Omental fat pad (tissue), 4 donors: ENCODE data around the gene NGEF. TPM values are rescaled to one million over a fixed set of nuclear protein-coding genes. Genes with fewer than 3 reads are reported as not detected.

ENCODE experiments used
- ATAC-seq: fragments of 150-250 bp; one replicate; pipeline ENCODE4 v1.9.1; 2016; ENCODE audit warnings: mild to moderate bottlenecking, moderate library complexity; ENCODE audit not compliant: low FRiP score
- DNase-seq: peaks from one replicate; pipeline ENCODE4 v3.0.0-alpha.2; 2019; ENCODE audit warnings: low spot score
- CTCF ChIP-seq, 3 donors: fragments of 450-650 bp; IDR thresholded peaks; one replicate each; pipeline ENCODE4 v1.5.1; 2016 to 2017; ENCODE audit warnings: antibody characterized with exemption in 3 of 3, mild to moderate bottlenecking in 3 of 3, moderate library complexity in 2 of 3
- total RNA-seq, 4 donors: library from RNA; depleted of rRNA; stranded (reverse); fragments of >200 nt; gene quantifications; one replicate each; pipeline ENCODE4 v1.1.0, GENCODE V29; 2016

NGEF gene
- total RNA-seq, 4 donors from 2014 or later: 1.1 to 1.9 (median 1.3) TPM; not detected in 1

DNA sequence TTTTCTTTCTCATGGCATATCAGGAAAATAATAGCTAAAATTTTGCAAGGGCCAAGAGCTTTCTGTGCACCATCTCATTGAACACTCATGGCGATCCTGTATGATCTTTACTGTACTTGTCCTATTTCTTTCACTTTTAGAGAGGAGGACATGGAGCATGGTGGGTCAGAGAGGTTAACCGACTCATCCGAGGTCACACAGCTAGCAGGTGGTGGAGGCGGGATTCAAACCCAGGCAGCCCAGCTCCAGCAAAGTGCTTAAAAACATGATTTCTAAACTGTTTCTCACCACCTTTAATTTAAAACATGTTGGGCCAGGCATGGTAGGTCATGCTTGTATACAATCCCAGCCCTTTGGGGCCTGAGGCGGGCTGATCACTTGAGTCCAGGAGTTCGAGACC, 6.4 kb downstream of the NGEF start:
- no peak for ATAC-seq
- DNase-seq: no peak
- TF ChIP-seq CTCF (IDR thresholded peaks at IDR 0.05): no peak

- DNase-seq (no peak), ATAC-seq (no peak)
- TF ChIP-seq CTCF (IDR thresholded peaks at IDR 0.05): no peak
These were observed 8.0 kb downstream of the NGEF start for GRCh38 chr2:233005096-233005495.

- no peak for TF ChIP-seq CTCF (IDR thresholded peaks at IDR 0.05)
- DNase-seq: no peak
- ATAC-seq: no peak
These were observed 9.1 kb downstream of the NGEF start for GRCh38 chr2:233003658-233004555.

DNA sequence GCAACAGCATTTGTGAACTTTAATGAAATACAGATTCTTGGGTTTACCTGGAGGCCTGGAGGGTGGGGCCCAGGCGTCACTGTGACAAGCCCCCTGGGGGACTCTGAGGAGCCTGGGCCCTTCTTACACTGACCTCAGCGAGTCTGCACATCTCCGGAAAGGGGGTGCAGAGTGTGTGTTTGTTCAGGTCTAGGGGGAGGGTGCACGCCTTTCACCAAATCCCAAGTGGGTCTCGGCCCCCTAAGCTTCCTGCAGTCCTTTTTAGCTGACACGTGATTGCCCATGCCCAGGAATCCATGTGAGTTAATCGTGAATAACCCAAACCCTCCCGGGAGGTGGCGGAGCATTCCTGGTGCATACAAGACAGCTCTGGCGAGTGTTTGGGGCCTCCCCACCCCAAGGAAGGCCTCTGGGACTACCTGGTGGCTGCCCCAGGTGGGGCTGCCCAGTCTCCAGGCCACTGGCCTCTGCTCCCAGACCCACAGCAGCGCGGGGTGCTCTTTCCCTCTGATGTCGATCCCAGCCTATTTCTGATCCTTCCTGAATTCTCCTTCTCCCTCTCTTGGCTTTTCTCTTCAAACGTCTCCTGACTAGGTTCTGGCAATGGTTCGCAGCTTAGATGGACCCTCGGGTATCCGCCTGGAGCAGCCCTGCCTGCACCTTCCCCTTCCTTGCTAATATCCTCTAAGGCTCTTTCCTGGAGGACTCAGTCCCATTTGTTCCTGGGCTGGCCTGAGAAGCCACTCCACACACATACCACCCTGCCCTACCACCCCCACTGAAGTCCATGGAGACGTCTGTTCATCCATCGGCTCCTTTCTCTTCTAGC, 10.0 kb downstream of the NGEF start:
- ATAC-seq (no peak), DNase-seq (no peak)
- no peak for TF ChIP-seq CTCF (IDR thresholded peaks at IDR 0.05)

GRCh38 chr2:233000886-233001750, 11.9 kb downstream of the NGEF start:
- no peak for TF ChIP-seq CTCF (IDR thresholded peaks at IDR 0.05)
- DNase-seq: no peak
- no peak for ATAC-seq

GRCh38 chr2:232999354-232999753, 13.7 kb downstream of the NGEF start:
- no peak for TF ChIP-seq CTCF (IDR thresholded peaks at IDR 0.05)
- ATAC-seq (no peak), DNase-seq (no peak)
